ENCODE data around the gene WEE2. TPM values are rescaled to one million over a fixed set of nuclear protein-coding genes. Genes with fewer than 3 reads are reported as not detected.

The WEE2 gene
- total RNA-seq, 1 experiment from 2014 or later = not detected

GRCh38 chr7:141693082-141693481 lies 15.1 kb upstream of the WEE2 start (continued):
- TF ChIP-seq RAD21 (IDR thresholded peaks at IDR 0.05; ENCODE audit: low read depth) = no peak
- no peak for TF ChIP-seq SIN3A (IDR thresholded peaks at IDR 0.05; ENCODE audit: low read depth)
- no peak for TF ChIP-seq EZH2phosphoT487 (IDR thresholded peaks at IDR 0.05; ENCODE audit: borderline replicate concordance)

GRCh38 chr7:141695803-141696289 lies 12.3 kb upstream of the WEE2 start:
- no peaks in the 10 kb centered on the region for H3K27me3 ChIP-seq (ENCODE audit: insufficient read depth, low read length)
- TF ChIP-seq SP1 (IDR thresholded peaks at IDR 0.05; ENCODE audit: low read depth) (no peak), EZH2phosphoT487 (IDR thresholded peaks at IDR 0.05; ENCODE audit: borderline replicate concordance) (no peak), EGR1 (IDR thresholded peaks at IDR 0.05; ENCODE audit: low read depth) (no peak), CTCF (IDR thresholded peaks at IDR 0.05 in 2 of 3, conservative IDR thresholded peaks at IDR 0.05 in 1 of 3; ENCODE audit: borderline replicate concordance in 1 of 3, insufficient read depth in 1 of 3, low read depth in 2 of 3, low read length in 2 of 3) (no peak), REST (IDR thresholded peaks at IDR 0.05; ENCODE audit: low read depth) (no peak), SRF (IDR thresholded peaks at IDR 0.05; ENCODE audit: low read depth) (no peak), YY1 (IDR thresholded peaks at IDR 0.05; ENCODE audit: extremely low read depth, insufficient replicate concordance, low read depth, low read length) (no peak), ATF3 (IDR thresholded peaks at IDR 0.05) (no peak), JUND (IDR thresholded peaks at IDR 0.05) (no peak), ZFX (IDR thresholded peaks at IDR 0.05) (no peak), EZH2 (IDR thresholded peaks at IDR 0.05) (no peak), POLR2AphosphoS5 (IDR thresholded peaks at IDR 0.05; ENCODE audit: low read depth, low read length) (no peak), CBX3 (IDR thresholded peaks at IDR 0.05; ENCODE audit: low read depth) (no peak), FOSL1 (IDR thresholded peaks at IDR 0.05; ENCODE audit: low read depth) (no peak)
- DNase-seq (ENCODE audit: low read depth, low spot score) = no peak
- no peaks in the 10 kb centered on the region for H3K9me3 ChIP-seq (ENCODE audit: control insufficient read depth in 1 of 2, insufficient read depth in 1 of 2, low read depth in 1 of 2, low read length in 2 of 2)
- no peak for ATAC-seq
- no peaks in the 10 kb centered on the region for H3K9me2 ChIP-seq (ENCODE audit: insufficient read depth)
- no peak overlapping the region for H3K4me3 ChIP-seq (replicated peaks in 1 of 2; ENCODE audit: low read depth in 1 of 2, low read length in 2 of 2)
- no peak overlapping the region for H3K9ac ChIP-seq (ENCODE audit: low read length)
- no peak overlapping the region for H2AFZ ChIP-seq (ENCODE audit: low read depth, low read length, poor library complexity, severe bottlenecking)
- H3K27ac ChIP-seq (ENCODE audit: low read depth, low read length) = no peak overlapping the region
- ChIA-PET RAD21 (ENCODE audit: low non-redundant PET in 1 of 2, low total read pairs in 2 of 2, uncharacterized antibody in 2 of 2, unreplicated experiment in 2 of 2) (no interaction called here), POLR2A (no interaction called here), CTCF (interaction anchor here (1.3 kb wide), 1 partner anchor 42 kb away, joined by 3 read pairs; the partner anchor contains the start of gene SSBP1)
- intact Hi-C loops (cut with micrococcal nuclease) = no loop called here
- peaks cover 3% of the 10 kb centered on the region; the same call in 1 of the 2 replicates for H3K79me2 ChIP-seq (ENCODE audit: insufficient read depth, low read length)
- no peaks in the 10 kb centered on the region for H3K36me3 ChIP-seq (ENCODE audit: control insufficient read depth in 1 of 2, insufficient read depth in 2 of 2, low read length in 2 of 2)
- no peak overlapping the region for H3K4me2 ChIP-seq (ENCODE audit: low read length)
- no TSS peak for BruUV-seq (replicated peaks)
- H3K4me1 ChIP-seq (ENCODE audit: control insufficient read depth in 1 of 2, insufficient read depth in 2 of 2, low read length in 2 of 2) = peaks cover 0 to 4% of the 10 kb centered on the region in 2 experiments; a peak in 1 of 4 replicates
- no peaks in the 10 kb centered on the region for H4K20me1 ChIP-seq (ENCODE audit: insufficient read depth)
